Uterus (tissue), 2 donors: ENCODE data around the gene FHIT.

Source experiments
- CTCF ChIP-seq, 4 experiments: fragments of 200-600 bp in 2 of 4; fragments of 450-650 bp in 2 of 4; sonication (generic) in 2 of 4; IDR thresholded peaks; one replicate each; pipeline ENCODE4 v1.5.1; 2016 to 2019; ENCODE audit warnings: antibody characterized with exemption in 4 of 4, mild to moderate bottlenecking in 2 of 4, moderate library complexity in 1 of 4
- POLR2A ChIP-seq, 2 donors: fragments of 450-650 bp; IDR thresholded peaks; one replicate each; pipeline ENCODE4 v1.6.1; 2016; ENCODE audit warnings: antibody characterized with exemption in 2 of 2, mild to moderate bottlenecking in 1 of 2, moderate library complexity in 1 of 2

- TF ChIP-seq CTCF (IDR thresholded peaks at IDR 0.05): no peak
- TF ChIP-seq POLR2A (IDR thresholded peaks at IDR 0.05): no peak
Observed at GRCh38 chr3:60932170-60932569, 319.1 kb downstream of the FHIT start.
